T follicular helper cell (primary cell): ENCODE data around the gene TNK2.
"Not testable (repeated sequence)": the region's sequence is repeated elsewhere in the genome, so short reads cannot be mapped to it uniquely, and the experiment has no call there.

Source experiments
- DNase-seq: peaks from one replicate; pipeline ENCODE4 v3.0.0-alpha.2; 2020; ENCODE audit warnings: low read depth

The TNK2 gene

DNA sequence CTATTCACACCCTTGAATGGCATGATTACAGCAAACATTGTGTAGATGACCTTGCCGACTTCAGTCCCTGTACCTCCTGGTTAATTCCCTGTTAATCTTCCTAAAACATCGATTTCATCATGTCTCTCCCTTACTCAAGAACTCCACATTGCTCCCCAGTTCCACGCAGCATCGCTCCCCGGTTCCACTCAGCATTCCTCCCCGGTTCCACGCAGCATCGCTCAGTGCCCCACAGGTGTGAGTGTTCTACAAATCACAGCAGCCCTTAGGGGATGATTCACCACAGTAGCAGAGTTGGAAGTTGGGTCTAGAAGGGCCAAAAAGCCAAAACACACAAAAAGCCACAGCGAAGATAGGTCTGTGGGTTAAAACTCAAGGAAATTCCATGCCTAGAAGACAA lies 8.6 kb upstream of the TNK2 start:
- DNase-seq, result no peak

- DNase-seq, result no peak
These were observed 7.9 kb upstream of the TNK2 start for GRCh38 chr3:195916291-195916690.

DNA sequence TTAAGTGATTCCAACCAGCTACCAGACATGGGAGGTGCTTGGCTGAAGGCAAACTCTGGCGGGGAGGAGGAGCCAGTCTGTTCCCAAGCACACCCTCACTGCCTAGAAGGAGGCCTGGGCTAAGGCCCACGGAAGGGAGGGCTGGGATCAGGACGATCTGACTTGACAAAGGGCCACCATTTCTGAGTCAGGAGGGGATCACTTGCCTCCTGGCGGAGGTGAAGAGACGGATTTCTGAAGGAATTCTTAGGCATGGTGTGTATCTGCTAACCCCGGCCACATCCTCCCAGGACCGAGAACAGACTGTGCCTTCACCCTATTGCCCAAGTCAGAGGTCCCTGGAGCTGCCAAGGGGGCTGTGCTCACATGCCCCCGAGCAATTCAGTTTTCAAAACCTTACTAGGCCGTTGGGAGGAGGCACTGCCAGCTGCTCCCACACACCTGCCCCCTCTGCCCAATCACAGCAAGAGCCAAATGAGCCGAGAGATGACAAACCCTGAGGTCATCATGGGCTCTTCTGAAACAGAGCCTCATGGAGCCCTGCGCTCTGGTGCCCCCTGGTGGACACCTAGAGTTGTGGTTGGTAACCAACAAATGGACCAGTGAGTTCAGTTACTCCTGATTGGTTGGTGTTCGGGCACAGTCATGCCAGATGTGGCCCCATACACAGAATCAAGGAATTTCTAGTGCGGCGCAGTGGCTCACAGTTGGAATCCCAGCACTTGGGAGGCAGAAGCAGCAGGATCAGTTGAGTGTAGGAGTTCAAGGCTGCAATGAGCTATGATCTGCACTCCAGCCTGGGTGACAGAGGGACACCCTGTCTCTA lies 6.5 kb upstream of the TNK2 start:
- peak; percentile 89 for DNase-seq

- DNase-seq, result not testable (repeated sequence)
These were observed 5.8 kb upstream of the TNK2 start for GRCh38 chr3:195914146-195914545.

GRCh38 chr3:195913382-195913781 lies 5.0 kb upstream of the TNK2 start:
- DNase-seq, result no peak

GRCh38 chr3:195911946-195912270 lies 3.6 kb upstream of the TNK2 start:
- no peak for DNase-seq

DNA sequence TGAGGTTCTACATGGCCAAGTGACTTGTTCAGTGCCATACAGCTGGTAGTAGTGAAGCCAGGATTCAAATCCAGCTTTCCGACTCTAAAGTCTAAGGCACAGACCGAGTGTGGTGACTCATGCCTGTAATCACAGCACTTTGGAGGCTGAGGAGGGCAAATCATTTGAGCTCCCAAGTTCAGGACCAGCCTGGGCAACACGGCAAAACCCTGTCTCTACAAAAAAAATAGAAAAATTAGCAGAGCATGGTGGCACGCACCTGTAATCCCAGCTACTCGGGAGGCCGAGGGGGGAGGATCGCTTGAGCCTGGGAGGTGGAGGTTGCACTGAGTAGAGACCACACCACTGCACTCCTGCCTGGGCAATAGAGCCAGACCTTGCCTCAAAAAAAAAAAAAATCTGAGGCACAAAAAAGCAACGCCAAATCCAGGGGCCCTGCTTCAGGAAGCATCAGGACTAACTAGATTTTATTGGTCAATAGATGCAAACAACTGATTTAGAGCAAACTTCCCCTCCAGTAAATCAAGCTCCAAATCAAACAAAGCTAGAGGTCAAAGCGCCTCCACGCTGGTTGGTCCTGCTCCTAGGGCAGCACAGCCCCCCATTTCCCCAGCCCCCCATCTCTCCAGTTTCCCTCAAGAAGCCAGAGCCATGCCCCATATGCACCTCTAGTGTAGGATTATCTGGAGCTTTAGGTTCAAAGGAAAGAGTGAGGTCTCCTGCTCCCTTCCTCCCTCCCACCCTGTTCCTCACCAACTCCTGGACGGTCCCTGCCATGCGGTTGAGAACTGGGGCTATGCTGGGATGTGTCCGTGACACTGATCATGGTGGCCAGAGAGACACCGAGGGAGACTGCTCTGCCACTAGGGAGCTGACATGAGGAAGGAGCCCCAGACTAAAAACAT lies 2.9 kb upstream of the TNK2 start:
- DNase-seq, result no peak

DNA sequence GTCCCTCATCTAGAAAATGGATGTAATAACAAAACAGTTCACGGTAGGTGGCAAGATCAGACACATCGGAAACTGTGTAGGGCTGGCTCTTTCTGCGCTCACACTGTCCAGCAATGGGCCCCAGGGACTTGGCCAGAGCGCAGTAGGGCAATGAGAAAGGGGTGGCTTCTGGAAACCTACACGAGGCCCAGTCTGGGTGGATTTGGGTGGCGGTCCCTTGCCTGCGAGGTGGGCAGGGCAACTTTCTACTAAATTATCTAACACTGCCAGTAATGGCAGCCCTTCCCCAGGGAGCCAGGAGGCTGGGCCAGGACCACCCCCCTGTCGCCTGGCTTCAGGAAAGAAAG lies 2.1 kb upstream of the TNK2 start:
- no peak for DNase-seq

GRCh38 chr3:195909644-195910498 lies 1.5 kb upstream of the TNK2 start:
- peak; percentile 88 for DNase-seq

- DNase-seq, result no peak
These were observed 587 bp upstream of the TNK2 start for GRCh38 chr3:195908694-195909581.

- DNase-seq, result no peak
These were observed 742 bp downstream of the TNK2 start for GRCh38 chr3:195907684-195907933.

GRCh38 chr3:195906865-195907683 lies 1.3 kb downstream of the TNK2 start:
- peak; percentile 57 for DNase-seq

- DNase-seq, result no peak
These were observed 2.1 kb downstream of the TNK2 start for GRCh38 chr3:195905970-195906864.

- DNase-seq, result no peak
These were observed 4.0 kb downstream of the TNK2 start for GRCh38 chr3:195904368-195904767.

- no peak for DNase-seq
These were observed 4.4 kb downstream of the TNK2 start for GRCh38 chr3:195903950-195904290.

GRCh38 chr3:195902634-195903033 lies 5.7 kb downstream of the TNK2 start:
- not testable (repeated sequence) for DNase-seq

GRCh38 chr3:195901836-195902585 lies 6.3 kb downstream of the TNK2 start:
- not testable (repeated sequence) for DNase-seq

DNA sequence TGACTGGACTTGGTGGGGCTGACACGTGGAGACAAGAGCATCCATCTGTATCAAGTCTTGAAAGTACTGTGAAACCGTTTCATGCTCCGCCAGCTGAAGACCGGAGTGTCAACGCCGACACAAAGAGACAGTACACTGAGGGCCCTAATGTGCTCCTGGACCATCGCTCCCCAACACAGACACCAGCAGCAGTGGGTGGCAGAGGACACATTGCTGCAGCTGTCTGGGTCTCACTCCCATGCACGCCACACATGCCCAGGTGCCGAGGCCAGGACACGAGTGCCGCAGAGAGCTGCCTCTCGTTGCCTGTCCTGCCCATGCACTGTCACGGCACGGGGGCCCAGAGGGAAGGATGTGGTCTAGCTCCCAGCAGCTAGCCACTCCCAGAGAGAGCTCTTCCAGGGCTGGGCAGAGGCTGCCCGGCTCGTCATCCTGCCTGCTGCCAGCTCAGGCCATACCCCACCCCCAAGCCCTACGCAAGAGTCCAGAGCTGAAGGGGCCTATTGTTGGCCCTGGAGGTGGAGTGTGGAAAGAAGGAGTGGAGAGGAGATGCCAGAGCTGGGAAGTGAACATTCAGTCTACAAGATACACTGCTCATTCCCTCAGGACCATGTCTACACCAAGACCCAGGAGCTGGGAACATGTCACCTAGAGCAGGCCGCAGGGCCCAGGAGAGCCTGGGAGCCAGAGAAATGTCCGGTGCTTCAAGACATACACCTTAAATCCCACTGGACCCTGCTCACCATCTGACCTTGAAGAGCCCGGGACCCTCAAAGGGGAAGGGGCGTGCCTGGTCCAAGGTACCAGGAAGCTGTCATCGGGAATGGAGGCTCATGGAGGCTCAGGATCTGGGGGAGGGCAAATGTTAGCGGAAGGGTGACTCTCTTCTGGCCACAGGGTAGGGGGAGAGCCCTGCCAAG lies 7.7 kb downstream of the TNK2 start:
- DNase-seq, result no peak
